HG03575 (cell line): Measurements from ENCODE around the gene TNIK.
"Not testable (repeated sequence)": the region's sequence is repeated elsewhere in the genome, so short reads cannot be mapped to it uniquely, and the experiment has no call there.

ENCODE experiments used
- ATAC-seq: cut with Tn5 transposase; IDR thresholded peaks from one replicate; pipeline ENCODE4 v1.9.1; 2021; ENCODE audit not compliant: unreplicated experiment, insufficient number of reproducible peaks, low FRiP score; ENCODE audit errors: extremely low read depth

The TNIK gene

GRCh38 chr3:171452328-171452727 lies 7.9 kb downstream of the TNIK start:
- no peak for ATAC-seq

DNA sequence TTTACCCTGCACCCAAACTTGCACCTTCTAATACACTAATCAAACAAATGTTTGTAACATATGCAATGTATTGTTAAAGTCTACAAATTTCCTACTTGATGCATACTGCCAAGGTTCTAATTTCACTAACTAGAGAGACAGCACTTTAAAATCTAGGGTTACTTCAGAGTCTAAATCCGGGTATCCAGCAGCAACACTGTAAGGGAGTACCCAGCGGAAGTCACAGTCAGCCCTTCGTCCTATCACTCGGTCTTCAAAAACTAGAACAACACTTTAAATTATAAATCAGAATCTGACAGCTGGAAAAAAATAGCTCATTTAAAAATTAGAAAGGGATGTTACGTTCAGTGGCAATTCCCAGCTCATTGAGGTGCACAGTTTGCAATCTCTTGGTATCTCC lies 8.3 kb downstream of the TNIK start:
- ATAC-seq: no peak

DNA sequence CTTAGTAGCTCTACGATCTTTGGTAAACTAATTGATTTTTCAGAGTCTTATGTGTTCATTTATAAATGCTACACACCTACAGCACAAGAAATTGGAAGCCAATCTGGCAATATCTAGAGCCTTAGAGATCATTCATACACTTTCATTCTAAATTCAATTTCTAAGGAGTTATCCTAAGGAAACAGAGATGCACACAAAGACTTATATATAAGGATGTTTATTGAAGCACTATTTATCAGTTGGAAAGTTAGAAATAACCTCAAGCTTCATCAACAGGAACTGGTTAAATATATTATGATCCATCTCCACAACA lies 12.7 kb downstream of the TNIK start:
- ATAC-seq: not testable (repeated sequence)

GRCh38 chr3:171446801-171447578 lies 13.2 kb downstream of the TNIK start:
- no peak for ATAC-seq

DNA sequence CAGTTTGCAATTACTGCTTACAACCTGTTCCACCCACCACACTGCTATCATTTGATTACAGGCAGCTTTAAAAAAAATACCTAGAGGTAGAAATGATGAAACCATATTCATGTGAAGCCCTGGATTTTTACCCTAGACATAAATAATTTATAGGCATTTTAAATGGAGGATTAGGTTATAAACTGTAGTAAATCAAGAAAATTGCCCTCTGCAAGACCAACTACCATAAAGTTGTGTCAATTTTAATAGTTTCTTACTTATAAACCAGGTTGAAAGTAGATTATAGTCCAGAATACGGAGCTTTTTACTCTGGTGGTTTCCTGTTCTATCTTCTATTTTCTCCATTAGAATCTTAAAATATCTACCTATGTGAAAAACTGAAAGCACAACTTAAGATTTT lies 13.9 kb downstream of the TNIK start:
- ATAC-seq: no peak

- no peak for ATAC-seq
Measured at GRCh38 chr3:171445620-171446204, 14.5 kb downstream of the TNIK start.

DNA sequence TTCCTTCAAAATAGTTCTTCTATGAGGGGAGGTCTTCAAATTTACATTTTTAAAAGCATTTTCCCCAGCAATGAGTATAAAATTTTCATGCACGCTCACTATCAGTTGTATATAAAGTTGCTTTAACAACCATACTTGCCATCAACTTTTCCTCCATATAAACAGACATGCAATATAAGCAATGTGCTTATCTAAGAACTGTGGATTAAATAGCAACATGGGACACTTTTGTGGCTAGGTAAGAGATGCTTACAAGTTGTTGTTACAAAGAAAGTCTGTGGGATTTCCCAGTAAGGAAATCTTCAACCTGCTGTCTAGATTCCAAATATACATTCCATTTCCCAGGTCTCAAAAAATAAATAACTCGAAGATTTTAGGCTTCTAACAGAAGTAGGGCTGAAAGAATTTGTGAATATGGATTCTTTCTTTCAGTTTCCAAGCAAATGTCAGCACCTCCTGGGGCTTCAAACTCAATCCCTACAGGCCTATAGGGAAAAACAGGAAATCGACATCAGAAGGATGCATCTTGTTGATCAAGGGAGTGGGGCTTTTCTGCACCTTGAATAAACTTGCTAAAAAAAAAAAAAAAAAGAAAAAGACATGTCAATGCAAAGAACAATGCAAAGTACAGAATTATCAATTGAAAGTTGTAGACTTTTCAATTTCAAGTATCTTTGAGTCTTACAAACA lies 16.1 kb downstream of the TNIK start:
- ATAC-seq: no peak

DNA sequence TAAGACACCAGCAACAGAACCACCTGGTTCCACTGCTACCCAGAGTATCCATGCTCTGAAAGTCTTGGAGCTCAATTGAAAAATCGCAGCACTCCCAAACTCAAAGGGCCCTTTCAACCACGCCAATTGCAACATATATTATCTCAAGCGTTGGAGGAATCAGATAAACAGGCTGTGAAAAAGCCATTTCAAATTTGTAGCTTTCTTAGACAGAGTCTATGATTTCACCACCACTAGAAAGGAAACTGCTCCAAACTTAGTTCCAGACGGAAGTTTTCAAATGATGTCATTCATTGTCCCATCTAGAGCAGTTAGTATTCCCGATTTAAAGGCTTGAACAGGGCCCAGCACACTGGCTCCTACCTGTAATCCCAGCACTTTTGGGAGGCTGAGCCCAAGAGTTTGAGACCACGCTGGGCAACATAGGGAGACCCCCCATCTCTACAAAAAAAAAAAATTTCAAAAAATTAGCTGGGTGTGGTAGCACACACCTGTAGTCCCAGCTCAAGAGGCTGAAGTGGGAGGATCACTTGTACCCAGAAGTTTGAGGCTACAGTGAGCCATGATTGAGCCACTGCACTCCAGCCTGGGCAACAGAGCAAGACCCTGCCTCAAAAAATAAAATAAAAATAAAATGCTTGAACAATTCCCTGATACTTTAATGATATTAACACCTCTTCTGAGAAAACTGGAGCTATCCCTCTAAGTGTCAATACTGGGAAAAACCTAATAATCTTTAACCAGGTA lies 16.8 kb downstream of the TNIK start:
- ATAC-seq: no peak

- ATAC-seq: no peak
Measured at GRCh38 chr3:171442184-171442583, 18.0 kb downstream of the TNIK start.

GRCh38 chr3:171441381-171441780 lies 18.8 kb downstream of the TNIK start:
- ATAC-seq: no peak

DNA sequence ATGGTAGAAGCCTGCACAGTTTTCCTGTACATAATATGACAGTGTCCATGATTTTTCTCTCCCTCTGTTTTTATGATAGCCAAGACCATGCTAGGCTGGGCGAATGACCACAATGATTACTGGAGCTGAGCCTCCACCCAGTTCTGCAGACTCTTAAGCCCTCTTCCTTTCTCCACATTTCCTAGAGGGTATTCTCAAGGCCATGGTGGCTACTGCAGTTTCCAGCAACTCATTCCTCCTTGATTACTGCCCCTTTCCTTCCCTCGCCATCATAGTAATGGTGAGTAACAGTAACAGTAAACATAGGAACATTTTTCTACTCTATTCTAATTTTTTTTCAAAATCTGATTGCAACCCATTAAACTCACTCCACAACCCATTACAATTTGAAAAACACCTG lies 20.2 kb downstream of the TNIK start:
- no peak for ATAC-seq

DNA sequence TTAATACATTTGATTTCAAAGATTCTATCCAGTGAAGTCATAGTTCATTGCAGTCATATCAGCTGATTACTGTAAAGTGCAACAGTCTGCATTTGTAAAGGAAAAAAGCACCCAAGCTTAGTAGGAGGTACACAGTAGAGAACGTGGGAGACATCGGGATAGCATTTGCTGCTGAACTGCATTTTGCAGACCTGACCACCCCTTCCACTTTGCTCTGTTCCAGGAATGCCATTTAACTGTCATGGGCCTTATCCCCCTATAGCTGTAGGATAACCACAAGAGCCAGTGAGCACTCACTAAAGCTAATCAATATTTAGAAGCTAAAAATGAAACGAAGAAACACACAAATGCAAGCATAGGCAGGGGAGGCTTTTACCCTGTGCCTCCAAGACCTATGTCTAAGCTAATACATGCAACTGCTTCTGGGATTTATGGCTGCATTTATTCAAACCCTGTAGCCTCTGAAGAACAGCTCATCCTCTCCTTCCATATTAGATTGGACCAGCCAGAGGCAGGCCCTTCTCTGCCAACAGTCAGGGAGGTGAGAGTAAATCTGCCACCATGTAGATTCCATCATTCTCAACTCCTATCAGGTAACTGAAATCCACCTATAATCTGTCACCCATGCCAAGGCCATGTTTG lies 23.0 kb downstream of the TNIK start:
- ATAC-seq: no peak

GRCh38 chr3:171436380-171436779 lies 23.8 kb downstream of the TNIK start:
- ATAC-seq: no peak

DNA sequence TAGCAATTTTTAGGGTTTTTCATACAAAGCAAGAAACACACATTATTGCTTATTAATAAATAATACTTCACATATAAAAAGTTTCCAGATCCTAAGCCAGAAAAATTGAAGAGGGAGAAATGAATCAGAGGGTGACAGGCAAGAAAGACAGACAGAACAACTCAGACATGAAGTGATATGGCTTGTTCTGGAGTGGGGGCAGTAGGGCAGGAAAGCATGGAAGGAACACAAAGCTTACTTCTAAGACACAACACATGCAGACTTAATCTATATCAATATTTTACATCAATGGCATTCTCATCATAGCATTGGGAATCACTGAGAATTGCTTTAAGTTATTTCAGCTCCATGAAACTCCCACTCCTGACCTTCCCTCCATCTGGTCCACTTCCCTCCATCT lies 24.4 kb downstream of the TNIK start:
- no peak for ATAC-seq

GRCh38 chr3:171435143-171435542 lies 25.1 kb downstream of the TNIK start:
- no peak for ATAC-seq

- no peak for ATAC-seq
Measured at GRCh38 chr3:171432548-171432947, 27.7 kb downstream of the TNIK start.

GRCh38 chr3:171431550-171431949 lies 28.7 kb downstream of the TNIK start:
- ATAC-seq: no peak

DNA sequence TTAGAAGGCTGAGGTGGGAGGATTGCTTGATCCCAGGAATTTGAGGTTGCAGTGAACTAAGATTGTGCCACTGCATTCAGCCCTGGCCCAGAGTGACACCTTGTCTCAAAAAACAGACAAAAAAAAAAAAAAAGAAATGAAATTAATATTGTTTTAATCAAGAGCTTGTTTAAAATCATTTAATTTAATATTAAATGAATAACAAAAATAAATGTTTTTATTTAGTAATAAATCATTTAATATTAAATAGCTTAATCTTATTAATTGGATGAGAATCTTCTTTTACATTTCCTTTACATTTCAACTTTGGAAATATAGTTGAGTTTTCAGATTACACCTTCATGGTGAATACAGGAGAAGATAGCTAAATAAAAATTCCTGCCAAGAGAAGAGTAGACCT lies 29.7 kb downstream of the TNIK start:
- ATAC-seq: no peak

DNA sequence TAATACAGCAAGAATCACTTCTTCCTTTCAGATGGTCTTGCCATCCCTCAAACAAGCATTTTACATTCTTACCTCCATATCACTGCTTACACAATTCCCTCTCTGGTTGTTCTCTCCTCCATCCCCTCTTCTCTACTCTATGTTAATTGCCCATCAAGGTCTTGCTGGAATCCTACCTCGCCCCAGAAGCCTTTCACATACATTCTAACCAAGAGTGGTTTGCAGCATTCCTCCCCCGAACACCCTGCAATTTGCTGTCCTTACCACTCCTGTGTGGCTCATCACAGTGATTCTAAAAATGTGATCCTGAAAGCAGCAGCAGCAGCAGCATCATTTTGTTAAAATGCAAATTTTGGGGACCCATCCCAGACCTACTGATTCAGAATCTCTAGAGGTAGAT lies 30.6 kb downstream of the TNIK start:
- no peak for ATAC-seq
